ENCODE results near the gene KIAA0232. TPM values are rescaled to one million over a fixed set of nuclear protein-coding genes. Genes with fewer than 3 reads are reported as not detected.

KIAA0232 gene
- total and polyA plus RNA-seq, 12 donors: 7.3 to 45.2 (median 27.4) TPM

GRCh38 chr4:6769233-6769988 is 13.1 kb upstream of the KIAA0232 start:
- TF ChIP-seq CTCF (IDR thresholded peaks at IDR 0.05): no peak
- TF ChIP-seq POLR2A (IDR thresholded peaks at IDR 0.05): no peak
- DNase-seq: no peak
- 82 to 88% (median 86%) methylated on average over 7 to 11 of the region's 11 CpGs for WGBS, 4 donors
- Histone ChIP-seq H3K27ac (no peak overlapping the region), H3K4me1 (replicated peaks in 1 of 2) (no peaks in the 10 kb centered on the region), H3K4me3 (no peak overlapping the region), H3K9me3 (replicated peaks in 1 of 3) (no peaks in the 10 kb centered on the region), H3K36me3 (replicated peaks in 1 of 2) (no peaks in the 10 kb centered on the region), H3K27me3 (no peaks in the 10 kb centered on the region)
- intact Hi-C loops (cut with DNase I): no loop called here

GRCh38 chr4:6769989-6770420 is 12.5 kb upstream of the KIAA0232 start:
- Histone ChIP-seq H3K36me3 (replicated peaks in 1 of 2) (no peaks in the 10 kb centered on the region), H3K4me1 (replicated peaks in 1 of 2) (no peaks in the 10 kb centered on the region), H3K27ac (no peak overlapping the region), H3K27me3 (no peaks in the 10 kb centered on the region), H3K4me3 (no peak overlapping the region), H3K9me3 (replicated peaks in 1 of 3) (no peaks in the 10 kb centered on the region)
- WGBS, 4 donors: 85 to 95% (median 89%) methylated on average over 7 of the region's 7 CpGs
- DNase-seq: no peak
- intact Hi-C loops (cut with DNase I): loop anchor here in 1 of 2 donors (10.0 kb wide), 1 partner anchor 45 kb away; no protein-coding TSS in a partner anchor
- TF ChIP-seq CTCF (IDR thresholded peaks at IDR 0.05) (no peak), POLR2A (IDR thresholded peaks at IDR 0.05) (no peak)

GRCh38 chr4:6770581-6771228 is 11.8 kb upstream of the KIAA0232 start:
- no peaks in the 10 kb centered on the region for H3K27me3 ChIP-seq
- no peaks in the 10 kb centered on the region for H3K36me3 ChIP-seq (replicated peaks in 1 of 2)
- no peaks in the 10 kb centered on the region for H3K9me3 ChIP-seq (replicated peaks in 1 of 3)
- WGBS, 4 donors: 87 to 92% (median 90%) methylated on average over 7 of the region's 7 CpGs
- no peak overlapping the region for H3K4me3 ChIP-seq
- no peak for DNase-seq
- intact Hi-C loops (cut with DNase I): loop anchor here in 1 of 2 donors (10.0 kb wide), 1 partner anchor 46 kb away; no protein-coding TSS in a partner anchor
- no peak for TF ChIP-seq CTCF (IDR thresholded peaks at IDR 0.05)
- TF ChIP-seq POLR2A (IDR thresholded peaks at IDR 0.05): no peak
- H3K27ac ChIP-seq: no peak overlapping the region
- H3K4me1 ChIP-seq (replicated peaks in 1 of 2): no peaks in the 10 kb centered on the region

- Histone ChIP-seq H3K4me1 (replicated peaks in 1 of 2) (no peaks in the 10 kb centered on the region), H3K9me3 (replicated peaks in 1 of 3) (no peaks in the 10 kb centered on the region), H3K4me3 (no peak overlapping the region), H3K27ac (no peak overlapping the region), H3K27me3 (no peaks in the 10 kb centered on the region), H3K36me3 (replicated peaks in 1 of 2) (no peaks in the 10 kb centered on the region)
- intact Hi-C loops (cut with DNase I): loop anchor here in 1 of 2 donors (10.0 kb wide), 1 partner anchor 46 kb away; no protein-coding TSS in a partner anchor
- TF ChIP-seq POLR2A (IDR thresholded peaks at IDR 0.05) (no peak), CTCF (IDR thresholded peaks at IDR 0.05) (no peak)
- DNase-seq: peak in 3 of 7 donors; percentile 37 to 48 (median 42)
- WGBS, 4 donors: 73 to 86% (median 78%) methylated on average over 2 to 8 of the region's 8 CpGs
These were observed 11.3 kb upstream of the KIAA0232 start for GRCh38 chr4:6771229-6771671.
